ENCODE results near the gene HS6ST1. TPM values are rescaled to one million over a fixed set of nuclear protein-coding genes. Genes with fewer than 3 reads are reported as not detected.

HS6ST1 gene
- 100 to 1,000 TPM in 2 of 4 donors, 10 to 100 TPM in 2; 80.9 to 114 (median 96.5) TPM for polyA plus RNA-seq (ENCODE audit: insufficient read length in 4 of 4)

- peak in 2 of 4 donors; percentile 68 to 81 for DNase-seq (ENCODE audit: low read depth in 4 of 4, low spot score in 2 of 4)
These were observed at the start of gene HS6ST1 for GRCh38 chr2:128318776-128319464. Gene HS6ST1, minus strand, starts transcription at chr2:128318868. Its CDS starts 305 bp downstream, at chr2:128318563.

- DNase-seq (ENCODE audit: low read depth in 4 of 4, low spot score in 2 of 4), result no peak
These were observed 49.1 kb upstream of the HS6ST1 start for GRCh38 chr2:128367601-128368359.

DNA sequence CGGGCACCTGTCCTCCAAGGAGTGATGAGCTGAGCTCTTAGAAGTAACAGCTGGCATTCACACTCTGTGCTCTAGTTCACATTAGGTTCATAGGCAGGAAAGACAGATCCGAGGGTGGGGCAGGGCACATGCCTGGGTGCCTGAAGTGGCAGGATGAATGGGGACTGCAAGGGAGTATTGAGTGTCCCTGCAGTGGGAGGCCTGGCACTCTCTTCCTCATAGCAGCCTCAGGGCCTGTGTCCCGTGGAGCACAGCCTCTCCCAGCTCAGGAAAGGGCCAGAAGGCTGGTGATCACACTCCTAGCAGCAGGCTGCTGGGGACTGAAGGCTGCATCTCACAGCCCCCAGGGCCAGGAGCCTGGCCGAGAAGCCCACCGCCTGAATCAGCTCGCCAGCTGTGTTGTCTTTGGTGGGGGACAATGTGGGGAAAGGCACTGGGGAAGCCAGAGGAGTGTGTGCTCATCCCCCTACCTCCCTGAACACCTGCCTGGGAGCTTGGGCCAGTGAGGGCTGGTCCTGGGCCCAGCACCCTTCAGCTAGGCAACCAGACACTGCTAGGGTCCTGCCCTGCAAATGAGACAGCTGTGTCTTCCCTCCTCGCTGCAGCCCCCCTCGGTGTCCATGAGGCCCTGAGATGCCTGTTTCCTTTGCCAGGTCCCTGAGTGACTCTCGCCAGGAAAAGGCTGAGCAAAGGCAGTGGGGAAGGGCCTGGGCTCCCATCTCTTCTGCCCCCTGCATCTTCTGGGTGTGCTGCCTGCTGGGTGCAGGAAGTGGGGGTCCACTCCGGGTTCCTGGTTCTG, 48.2 kb upstream of the HS6ST1 start:
- DNase-seq (ENCODE audit: low read depth in 4 of 4, low spot score in 2 of 4), result no peak

DNA sequence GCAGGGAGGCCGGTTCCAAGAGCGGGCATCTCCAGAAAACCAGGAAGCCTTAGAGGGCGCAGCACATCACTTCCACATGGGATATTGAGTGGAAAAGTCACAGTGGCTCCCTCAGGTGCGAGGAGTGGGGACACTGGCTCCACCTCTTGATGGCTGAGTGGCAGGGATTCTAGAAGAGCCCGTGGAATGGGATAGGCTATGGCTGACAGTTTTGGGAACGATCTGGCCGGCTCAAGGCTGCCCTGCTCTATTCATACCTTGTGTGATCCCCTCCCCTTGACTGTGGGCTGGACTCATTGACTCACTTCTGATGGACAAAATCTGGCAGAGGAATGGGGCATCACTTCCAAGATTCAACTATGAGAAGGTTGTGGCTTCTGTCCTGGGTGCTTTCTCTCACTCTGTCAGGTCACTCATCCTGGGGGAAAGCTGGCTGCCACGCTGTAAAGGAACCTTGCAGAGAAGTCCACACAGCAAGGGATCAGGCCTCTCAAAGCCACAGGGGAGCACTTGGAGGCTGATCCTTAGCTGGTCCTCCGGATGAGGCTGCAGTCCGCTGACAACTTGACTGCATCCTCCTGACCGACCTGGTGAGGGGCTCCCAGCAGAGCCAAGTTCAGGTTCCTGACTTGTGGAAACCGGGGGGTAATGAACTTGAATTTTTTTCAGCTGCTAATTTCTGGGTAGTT, 46.7 kb upstream of the HS6ST1 start:
- DNase-seq (ENCODE audit: low read depth in 4 of 4, low spot score in 2 of 4), result no peak

- DNase-seq (ENCODE audit: low read depth in 4 of 4, low spot score in 2 of 4), result no peak
These were observed 45.8 kb upstream of the HS6ST1 start for GRCh38 chr2:128364441-128364911.

DNA sequence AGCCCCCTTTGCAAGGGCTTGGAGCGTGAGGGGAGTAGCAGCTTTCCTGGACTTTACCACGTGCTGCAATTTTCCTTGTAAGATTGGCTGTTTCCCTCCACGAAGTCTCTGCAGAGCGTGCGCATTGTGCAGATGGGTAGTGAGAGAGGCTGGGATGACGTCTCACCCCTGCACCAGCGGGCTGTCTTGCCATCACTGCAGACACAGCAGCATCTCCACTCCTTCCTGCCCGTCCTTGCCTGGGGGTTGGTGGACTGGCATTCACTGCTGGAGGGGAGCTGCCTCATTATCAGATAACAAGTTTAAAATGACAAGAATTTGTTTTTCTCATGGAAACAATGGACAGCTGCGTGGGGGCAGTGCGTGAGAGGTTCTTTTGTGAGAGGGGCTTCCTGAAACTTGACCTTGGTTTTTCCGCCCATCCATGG, 45.3 kb upstream of the HS6ST1 start:
- DNase-seq (ENCODE audit: low read depth in 4 of 4, low spot score in 2 of 4), result no peak

DNA sequence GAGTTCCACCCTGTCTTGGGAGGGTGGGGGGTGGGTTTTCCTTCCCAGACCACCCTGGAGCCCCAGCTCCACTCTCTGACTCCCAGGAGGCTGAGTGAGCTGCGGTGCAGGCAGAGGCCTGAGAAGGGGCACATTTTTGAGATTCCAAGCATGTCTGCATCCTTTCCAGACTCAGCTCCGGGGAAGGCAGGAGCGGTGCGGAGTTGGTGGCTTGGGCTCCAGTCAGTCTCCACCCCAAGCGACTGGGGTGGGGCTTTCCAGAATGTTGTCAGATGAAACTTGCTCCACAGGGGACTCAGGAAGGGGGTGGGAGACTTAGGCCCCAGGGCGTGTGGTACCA, 44.2 kb upstream of the HS6ST1 start:
- DNase-seq (ENCODE audit: low read depth in 4 of 4, low spot score in 2 of 4), result peak in 1 of 4 donors; percentile 71

DNA sequence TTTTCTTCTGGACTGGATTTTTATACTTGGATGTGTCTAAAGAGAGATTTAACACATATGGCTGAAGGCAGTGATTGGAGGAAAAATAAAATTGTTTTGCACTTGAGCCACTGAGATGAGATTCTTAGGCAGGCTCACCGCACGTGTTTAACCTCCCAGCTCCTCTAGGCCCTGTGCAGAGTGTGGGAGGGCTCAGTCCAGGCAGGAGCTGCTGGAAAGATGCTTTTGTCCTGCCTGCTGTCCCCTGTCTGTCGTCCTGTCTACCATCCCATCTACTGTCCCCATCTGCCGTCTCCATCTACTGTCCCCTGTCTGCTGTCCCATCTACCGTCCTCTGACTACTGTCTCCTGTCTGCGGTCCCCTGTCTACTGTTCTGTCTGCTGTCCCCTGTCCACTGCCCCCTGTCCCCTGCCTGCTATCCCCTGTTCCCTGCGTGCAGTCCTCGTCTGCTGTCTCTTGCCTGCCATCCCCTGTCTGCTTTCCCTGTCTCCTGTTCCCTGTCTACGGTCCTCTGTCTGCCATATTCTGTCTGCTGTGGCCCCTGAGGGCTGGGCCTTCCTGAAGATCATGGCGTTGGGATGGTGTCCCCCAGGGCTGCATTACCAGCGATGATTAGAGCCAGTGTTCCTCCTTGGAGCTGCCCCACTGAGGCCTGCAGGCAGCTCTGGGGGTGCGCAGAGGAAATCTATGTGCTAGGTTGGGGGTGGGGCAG, 43.7 kb upstream of the HS6ST1 start:
- no peak for DNase-seq (ENCODE audit: low read depth in 4 of 4, low spot score in 2 of 4)

DNA sequence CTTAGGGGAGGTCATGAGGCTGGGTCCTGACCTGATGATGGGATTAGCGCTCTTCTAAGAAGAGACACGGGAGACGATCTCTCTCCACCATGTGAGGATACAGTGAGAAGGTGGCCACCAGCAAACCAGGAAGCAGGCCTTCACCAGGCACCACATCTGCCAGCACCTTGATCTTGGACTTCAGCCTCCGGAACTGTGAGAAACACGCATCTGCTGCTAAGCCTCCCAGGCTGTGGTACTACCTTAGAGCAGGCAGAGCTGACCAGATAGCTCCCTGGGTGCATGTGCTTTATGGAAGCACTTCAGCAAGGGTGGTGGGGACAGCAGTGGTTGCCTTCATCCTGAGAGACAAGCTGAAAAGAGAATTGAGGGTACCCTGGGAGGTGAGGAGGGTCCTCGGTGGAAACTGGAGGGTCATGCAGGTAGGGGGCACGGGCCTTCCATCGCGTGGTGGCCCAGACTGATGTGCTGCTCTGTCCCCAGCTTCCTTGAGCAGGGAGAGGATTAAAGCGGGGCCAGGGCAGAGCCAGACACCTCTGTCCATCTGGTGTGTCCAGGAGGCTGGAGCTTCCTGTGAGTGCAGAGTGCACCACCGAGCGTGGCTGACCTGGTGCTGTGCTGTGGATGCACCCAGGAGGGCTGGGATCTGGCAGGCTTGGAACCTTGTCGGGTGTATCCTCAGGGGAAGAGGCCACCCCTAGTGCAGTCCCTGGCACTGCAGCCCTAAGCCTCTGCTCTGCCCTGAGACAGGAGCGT, 42.9 kb upstream of the HS6ST1 start:
- DNase-seq (ENCODE audit: low read depth in 4 of 4, low spot score in 2 of 4), result no peak

GRCh38 chr2:128360711-128361110, 42.0 kb upstream of the HS6ST1 start:
- no peak for DNase-seq (ENCODE audit: low read depth in 4 of 4, low spot score in 2 of 4)

DNA sequence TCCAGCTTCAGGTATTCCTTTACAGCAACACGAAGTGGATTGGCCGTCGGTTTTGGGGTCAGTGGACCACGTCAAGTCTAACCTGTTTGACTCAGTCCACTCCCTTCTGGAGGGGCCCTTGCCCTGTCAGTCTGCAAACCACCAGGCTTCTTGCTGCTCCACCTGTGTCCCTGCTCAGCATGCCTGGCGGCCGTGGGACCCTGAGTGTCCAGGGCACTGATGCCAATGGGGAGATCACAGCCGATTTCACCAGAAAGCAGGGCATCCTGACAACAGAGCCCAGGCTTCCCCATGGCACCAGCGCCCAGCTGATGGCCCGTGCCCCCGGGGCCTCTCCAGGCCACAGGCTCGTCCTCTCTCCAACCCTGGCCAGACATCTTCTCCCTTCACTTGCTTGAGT, 41.2 kb upstream of the HS6ST1 start:
- no peak for DNase-seq (ENCODE audit: low read depth in 4 of 4, low spot score in 2 of 4)

DNA sequence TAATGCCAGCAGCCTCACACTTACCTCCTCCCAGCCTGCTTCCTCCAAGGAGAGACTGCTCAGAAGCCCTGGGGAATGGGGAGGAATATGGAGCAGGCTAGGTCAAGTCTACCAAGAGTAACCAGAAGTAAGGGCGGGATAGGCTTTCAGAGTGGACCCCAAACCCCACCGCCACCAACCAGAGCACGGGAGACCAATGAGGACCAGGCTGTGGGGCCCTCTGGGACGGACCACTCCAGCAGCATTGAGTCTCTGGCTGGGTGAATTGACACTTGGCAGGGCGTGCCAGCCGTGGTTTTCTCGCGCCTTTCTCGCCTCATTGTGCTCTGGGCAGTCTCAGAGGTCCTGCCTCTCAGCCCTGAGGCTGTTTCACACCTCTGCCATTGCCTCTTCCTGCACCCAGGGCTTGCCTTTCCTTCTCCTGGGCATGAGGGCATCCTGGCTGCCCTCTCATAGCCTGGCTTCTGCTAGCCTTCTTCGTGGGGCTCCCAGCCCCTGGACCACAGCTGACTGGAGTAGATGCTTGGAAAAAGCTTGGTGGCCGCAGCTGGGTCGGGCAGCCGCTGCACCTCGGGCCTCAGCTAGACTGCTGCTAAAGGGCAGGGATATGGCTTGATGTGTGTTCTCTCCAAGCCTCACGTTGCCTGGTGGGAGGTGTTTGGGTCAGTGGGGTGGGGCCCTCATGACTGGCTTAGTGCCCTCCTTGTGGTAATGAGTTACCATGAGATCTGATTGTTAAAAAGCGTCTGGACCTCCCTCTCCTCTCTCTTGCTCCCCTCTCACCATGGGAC, 40.5 kb upstream of the HS6ST1 start:
- no peak for DNase-seq (ENCODE audit: low read depth in 4 of 4, low spot score in 2 of 4)

- DNase-seq (ENCODE audit: low read depth in 4 of 4, low spot score in 2 of 4), result no peak
These were observed 39.1 kb upstream of the HS6ST1 start for GRCh38 chr2:128357506-128358370.

DNA sequence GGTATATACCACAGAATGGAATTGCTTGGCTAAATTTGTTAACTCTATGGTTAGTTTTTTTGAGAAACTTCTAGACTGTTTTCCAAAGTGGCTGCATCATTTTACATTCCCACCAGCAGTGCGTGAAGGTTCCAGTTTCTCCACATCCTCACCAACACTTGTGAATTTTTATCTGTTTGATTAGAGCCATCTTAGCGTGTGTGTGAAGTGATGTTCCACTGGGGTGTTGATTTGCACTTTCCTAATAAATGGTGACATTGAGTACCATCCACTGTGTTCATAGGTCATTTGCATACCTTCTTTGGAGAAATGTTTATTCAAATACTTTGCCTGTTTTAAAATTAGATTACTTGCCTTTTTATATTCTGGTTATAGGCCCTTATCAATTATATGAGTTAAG, 37.5 kb upstream of the HS6ST1 start:
- DNase-seq (ENCODE audit: low read depth in 4 of 4, low spot score in 2 of 4), result no peak

DNA sequence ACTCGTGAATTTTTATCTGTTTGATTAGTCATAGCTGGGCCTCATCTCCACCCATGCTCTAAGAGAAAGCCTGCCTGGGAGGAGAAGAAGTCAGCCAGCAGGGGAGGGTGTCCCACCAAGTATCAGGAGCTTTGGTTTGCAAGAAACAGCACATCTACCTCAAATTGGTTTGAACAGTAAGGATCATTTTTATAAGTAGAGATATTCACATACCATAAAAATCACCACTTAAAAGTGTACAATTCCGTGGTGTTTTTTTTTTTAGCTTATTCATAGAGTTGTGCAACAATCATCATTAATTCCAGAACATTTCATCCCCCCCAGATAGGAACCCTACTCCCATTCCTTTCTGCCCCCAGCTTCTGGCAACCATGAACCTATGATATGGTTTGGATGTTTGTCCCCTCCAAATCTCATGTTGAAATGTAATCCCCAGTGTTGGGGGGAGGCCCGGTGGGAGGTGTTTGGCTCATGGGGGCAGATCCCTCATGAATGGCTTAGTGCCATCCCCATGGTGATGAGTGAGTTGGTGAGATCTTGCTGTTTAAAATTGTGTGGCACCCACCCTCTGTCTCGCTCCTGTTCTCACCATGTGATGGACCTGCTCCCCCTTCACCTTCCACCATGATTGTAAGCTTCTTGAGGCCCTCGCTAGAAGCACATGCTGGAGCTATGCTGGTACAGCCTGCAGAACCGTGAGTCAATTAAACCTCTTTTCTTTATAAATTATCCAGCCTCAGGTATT, 36.2 kb upstream of the HS6ST1 start:
- no peak for DNase-seq (ENCODE audit: low read depth in 4 of 4, low spot score in 2 of 4)

DNA sequence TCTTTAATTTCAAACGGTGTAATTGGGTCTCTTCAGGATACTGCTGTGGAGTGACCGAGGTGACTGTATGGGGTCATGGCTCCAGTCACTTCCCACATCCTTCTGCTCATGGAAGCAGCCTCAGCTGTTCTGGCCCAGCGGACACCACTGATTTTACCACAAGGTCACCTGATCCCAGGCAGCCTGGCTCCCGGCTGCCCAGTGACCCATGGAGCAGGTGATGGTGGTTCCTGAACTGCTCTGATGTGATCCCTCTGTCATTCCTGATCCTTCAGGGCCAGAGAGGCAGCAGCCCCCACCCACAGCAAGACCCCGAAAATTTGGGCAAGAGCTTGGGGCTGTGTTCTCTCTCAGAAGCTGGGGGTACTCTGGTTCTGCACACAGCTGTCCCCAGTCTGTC, 35.5 kb upstream of the HS6ST1 start:
- no peak for DNase-seq (ENCODE audit: low read depth in 4 of 4, low spot score in 2 of 4)

DNA sequence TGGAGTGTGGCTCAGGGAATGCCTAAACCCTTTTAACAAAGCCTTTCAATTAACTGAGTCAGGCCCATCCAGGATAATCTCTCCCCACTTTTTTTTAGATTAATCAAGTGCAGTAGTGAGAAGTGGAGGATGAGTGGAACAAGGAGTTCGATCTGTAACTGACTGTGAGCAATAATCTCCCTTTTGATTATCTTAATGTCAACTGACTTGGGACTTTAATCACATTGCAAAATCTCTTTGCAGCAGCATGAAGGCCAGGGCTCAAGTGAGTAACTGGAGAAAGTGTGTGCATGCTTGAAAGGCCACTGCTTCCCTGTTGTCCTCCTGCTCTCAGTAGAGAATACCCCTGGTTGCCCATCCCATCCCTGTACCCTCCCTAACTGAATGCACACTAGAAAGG, 32.1 kb upstream of the HS6ST1 start:
- DNase-seq (ENCODE audit: low read depth in 4 of 4, low spot score in 2 of 4), result no peak
